ENCODE measurements around the gene DAND5.
A peak's percentile ranks its signal among the peaks of the same experiment; 100 is the strongest.

The DAND5 gene

DNA sequence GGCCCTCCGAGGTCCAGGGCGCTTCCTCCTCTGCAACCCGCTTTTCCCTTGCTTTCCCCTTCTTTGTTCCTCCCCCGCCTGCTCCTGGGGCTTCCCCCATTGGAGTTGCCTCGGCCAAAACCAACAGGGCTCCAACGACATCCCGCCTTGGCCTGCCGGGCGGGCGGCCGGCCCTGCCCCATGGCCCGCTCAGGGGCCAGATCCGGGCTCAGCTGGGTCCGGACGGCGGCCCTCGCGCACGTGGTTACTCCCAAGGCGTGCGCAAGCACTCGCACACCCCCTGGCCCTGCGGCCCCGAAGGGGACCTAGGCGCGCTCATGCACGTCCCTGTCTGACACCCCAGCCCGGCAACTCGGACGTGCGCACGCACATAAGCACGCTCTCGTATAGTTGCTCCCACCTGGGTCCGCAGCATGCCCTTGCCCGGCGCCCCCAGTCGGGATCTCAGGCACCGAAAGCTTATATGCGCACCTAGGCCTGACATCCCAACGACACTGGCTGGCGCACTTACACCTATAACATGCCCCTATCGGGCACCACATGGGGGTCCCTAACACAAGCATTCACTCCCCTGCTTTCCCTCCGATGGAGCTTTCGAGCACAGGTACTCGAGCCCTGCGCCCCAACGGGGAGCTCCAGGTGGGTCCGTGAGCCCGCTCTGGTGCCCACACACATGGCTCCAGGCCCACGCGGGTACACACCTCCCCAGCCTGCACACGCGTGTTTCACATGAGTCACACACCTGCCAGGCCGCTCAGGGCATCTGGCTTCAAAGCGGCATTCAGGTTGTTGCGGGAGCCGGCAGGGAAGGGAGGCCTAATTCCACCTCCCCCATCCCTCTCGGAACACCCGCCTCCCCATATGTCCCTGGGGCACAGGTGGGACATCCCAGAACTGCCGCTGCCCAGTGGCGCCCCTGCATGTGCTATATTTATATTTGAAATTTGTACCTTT lies 40.9 kb downstream of the DAND5 start:
- Histone ChIP-seq H3K9me3 (ENCODE audit: control extremely low read depth in 1 of 5, control insufficient read depth in 4 of 5, insufficient read depth in 2 of 5, low read depth in 1 of 5, low read length in 4 of 5) (peaks cover 0 to 3% (median 0%) of the 10 kb centered on the region in 5 experiments), H3K4me1 (ENCODE audit: control extremely low read depth in 1 of 4, control insufficient read depth in 4 of 4, insufficient read depth in 4 of 4, low read length in 3 of 4) (peaks cover 0 to 55% (median 41%) of the 10 kb centered on the region in 4 experiments), H3K27ac (ENCODE audit: insufficient read depth in 1 of 2, low read depth in 1 of 2, low read length in 2 of 2, poor library complexity in 1 of 2, severe bottlenecking in 2 of 2) (no peak overlapping the region), H3K36me3 (ENCODE audit: control insufficient read depth in 4 of 4, insufficient read depth in 4 of 4, low read length in 3 of 4) (peaks cover 0 to 6% (median 0%) of the 10 kb centered on the region in 4 experiments), H3K4me3 (ENCODE audit: control insufficient read depth in 1 of 7, extremely low read depth in 1 of 7, insufficient read depth in 4 of 7, low read depth in 2 of 7, low read length in 6 of 7) (peak overlapping the region in 2 of 7 experiments; percentile 19 to 25), H3K27me3 (replicated peaks in 2 of 5; ENCODE audit: control insufficient read depth in 4 of 5, insufficient read depth in 5 of 5, low read length in 4 of 5) (peaks cover under 1 to 73% (median 37%) of the 10 kb centered on the region in 5 experiments)
- 19% methylated on average over 47 of the region's 62 CpGs for WGBS (ENCODE audit: insufficient coverage)
- POLR2A ChIA-PET, result interaction anchor here (0.9 to 1.7 kb wide), 2 partner anchors 12 to 93 kb away, joined by 4 read pairs; no protein-coding TSS in a partner anchor
- DNase-seq, result no peak
- CTCF ChIA-PET, result interaction anchor here (0.9 to 3.4 kb wide), 8 partner anchors 10 to 253 kb away, joined by 3 to 12 read pairs (median 4); no protein-coding TSS in a partner anchor

DNA sequence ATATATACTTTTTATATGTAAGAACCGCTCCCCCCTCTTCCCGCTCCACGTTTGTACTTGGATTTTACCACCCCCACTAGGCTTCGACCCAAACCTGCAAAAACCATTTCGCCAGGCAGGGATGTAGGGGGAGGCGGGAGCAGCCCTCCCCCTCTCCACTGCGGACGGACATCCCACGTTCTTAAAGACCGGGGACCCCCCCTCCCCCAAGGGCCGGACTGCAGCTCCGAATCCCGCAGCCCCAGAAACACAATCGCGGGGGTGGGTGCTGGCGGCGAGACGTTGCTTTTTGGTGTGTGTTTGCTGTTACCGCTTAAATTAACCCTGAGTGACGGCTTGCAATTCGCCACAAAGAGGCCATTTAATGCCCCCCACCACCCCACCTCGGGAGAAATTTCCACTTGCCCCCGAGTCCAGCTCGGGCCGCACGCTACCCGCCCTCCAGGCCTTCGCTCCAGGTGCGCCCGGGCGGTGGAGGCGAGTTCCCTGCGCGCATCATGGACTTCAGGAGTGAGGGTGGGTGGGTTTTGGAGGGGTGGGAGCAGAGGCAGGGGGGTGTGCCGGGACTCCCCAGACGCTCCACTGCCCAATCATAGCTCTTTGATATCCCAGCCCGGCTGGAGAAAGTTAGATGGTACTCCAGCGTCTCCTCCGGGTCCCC lies 41.7 kb downstream of the DAND5 start:
- 19% methylated on average over 7 of the region's 39 CpGs for WGBS (ENCODE audit: insufficient coverage)
- peaks cover 8 to 76% (median 45%) of the 10 kb centered on the region in 5 experiments for H3K27me3 ChIP-seq (replicated peaks in 2 of 5; ENCODE audit: control insufficient read depth in 4 of 5, insufficient read depth in 5 of 5, low read length in 4 of 5)
- peaks cover 0 to 56% (median 42%) of the 10 kb centered on the region in 4 experiments for H3K4me1 ChIP-seq (ENCODE audit: control extremely low read depth in 1 of 4, control insufficient read depth in 4 of 4, insufficient read depth in 4 of 4, low read length in 3 of 4)
- DNase-seq, result no peak
- H3K27ac ChIP-seq (ENCODE audit: insufficient read depth in 1 of 2, low read depth in 1 of 2, low read length in 2 of 2, poor library complexity in 1 of 2, severe bottlenecking in 2 of 2), result no peak overlapping the region
- no peak overlapping the region for H3K4me3 ChIP-seq (ENCODE audit: control insufficient read depth in 1 of 7, extremely low read depth in 1 of 7, insufficient read depth in 4 of 7, low read depth in 2 of 7, low read length in 6 of 7)
- H3K9me3 ChIP-seq (ENCODE audit: control extremely low read depth in 1 of 5, control insufficient read depth in 4 of 5, insufficient read depth in 2 of 5, low read depth in 1 of 5, low read length in 4 of 5), result peaks cover 0 to 3% (median 0%) of the 10 kb centered on the region in 5 experiments
- peaks cover 0 to 6% (median 0%) of the 10 kb centered on the region in 4 experiments for H3K36me3 ChIP-seq (ENCODE audit: control insufficient read depth in 4 of 4, insufficient read depth in 4 of 4, low read length in 3 of 4)
- POLR2A ChIA-PET, result interaction anchor here (0.7 to 1.7 kb wide), 4 partner anchors 11 to 93 kb away, joined by 3 to 4 read pairs (median 4); no protein-coding TSS in a partner anchor
- CTCF ChIA-PET, result interaction anchor here (0.9 to 3.4 kb wide), 8 partner anchors 11 to 252 kb away, joined by 3 to 12 read pairs (median 4); no protein-coding TSS in a partner anchor

GRCh38 chr19:13011653-13012389 lies 42.4 kb downstream of the DAND5 start:
- peak in 2 of 3 donors; percentile 43 to 50 for DNase-seq
- peak overlapping the region in 3 of 7 experiments; percentile 66 to 74 (median 72) for H3K4me3 ChIP-seq (ENCODE audit: control insufficient read depth in 1 of 7, extremely low read depth in 1 of 7, insufficient read depth in 4 of 7, low read depth in 2 of 7, low read length in 6 of 7)
- H3K27ac ChIP-seq (ENCODE audit: insufficient read depth in 1 of 2, low read depth in 1 of 2, low read length in 2 of 2, poor library complexity in 1 of 2, severe bottlenecking in 2 of 2), result no peak overlapping the region
- peaks cover 0 to 56% (median 42%) of the 10 kb centered on the region in 4 experiments for H3K4me1 ChIP-seq (ENCODE audit: control extremely low read depth in 1 of 4, control insufficient read depth in 4 of 4, insufficient read depth in 4 of 4, low read length in 3 of 4)
- H3K36me3 ChIP-seq (ENCODE audit: control insufficient read depth in 4 of 4, insufficient read depth in 4 of 4, low read length in 3 of 4), result peaks cover 0 to 6% (median 0%) of the 10 kb centered on the region in 4 experiments
- POLR2A ChIA-PET, result interaction anchor here (0.7 to 1.0 kb wide), 3 partner anchors 38 to 92 kb away, joined by 3 to 4 read pairs (median 3); no protein-coding TSS in a partner anchor
- CTCF ChIA-PET, result interaction anchor here (1.6 to 7.0 kb wide), 4 partner anchors 18 to 67 kb away, joined by 3 to 66 read pairs (median 8); no protein-coding TSS in a partner anchor
- H3K27me3 ChIP-seq (replicated peaks in 2 of 5; ENCODE audit: control insufficient read depth in 4 of 5, insufficient read depth in 5 of 5, low read length in 4 of 5), result peaks cover 13 to 76% (median 52%) of the 10 kb centered on the region in 5 experiments
- WGBS (ENCODE audit: insufficient coverage), result 12% methylated on average over 34 of the region's 54 CpGs
- H3K9me3 ChIP-seq (ENCODE audit: control extremely low read depth in 1 of 5, control insufficient read depth in 4 of 5, insufficient read depth in 2 of 5, low read depth in 1 of 5, low read length in 4 of 5), result peaks cover 0 to 3% (median 0%) of the 10 kb centered on the region in 5 experiments

DNA sequence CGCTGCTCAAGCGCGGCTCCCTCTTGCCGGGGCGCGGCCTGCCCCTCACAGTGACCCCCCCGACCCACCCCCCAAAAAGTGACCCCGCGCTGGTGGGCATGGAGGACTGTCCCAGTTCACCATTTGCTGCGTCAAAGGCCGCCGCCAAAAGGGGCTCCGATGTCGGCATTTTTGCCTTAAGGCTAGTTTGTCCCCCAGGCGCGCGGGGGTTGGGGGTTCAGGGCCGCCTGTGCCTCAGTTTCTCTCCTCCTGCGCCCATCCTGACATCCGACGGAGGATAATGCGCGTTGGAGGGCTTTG lies 43.0 kb downstream of the DAND5 start:
- H3K27ac ChIP-seq (ENCODE audit: insufficient read depth in 1 of 2, low read depth in 1 of 2, low read length in 2 of 2, poor library complexity in 1 of 2, severe bottlenecking in 2 of 2), result no peak overlapping the region
- CTCF ChIA-PET, result interaction anchor here (7.0 kb wide), 1 partner anchor 18 kb away, joined by 66 read pairs; no protein-coding TSS in a partner anchor
- H3K27me3 ChIP-seq (replicated peaks in 2 of 5; ENCODE audit: control insufficient read depth in 4 of 5, insufficient read depth in 5 of 5, low read length in 4 of 5), result peaks cover 18 to 76% (median 57%) of the 10 kb centered on the region in 5 experiments
- POLR2A ChIA-PET, result no interaction called here
- WGBS (ENCODE audit: insufficient coverage), result 9% methylated on average over 17 of the region's 23 CpGs
- H3K36me3 ChIP-seq (ENCODE audit: control insufficient read depth in 4 of 4, insufficient read depth in 4 of 4, low read length in 3 of 4), result peaks cover 0 to 6% (median 0%) of the 10 kb centered on the region in 4 experiments
- peak overlapping the region in 6 of 7 experiments; percentile 18 to 74 (median 58) for H3K4me3 ChIP-seq (ENCODE audit: control insufficient read depth in 1 of 7, extremely low read depth in 1 of 7, insufficient read depth in 4 of 7, low read depth in 2 of 7, low read length in 6 of 7)
- DNase-seq, result no peak
- H3K4me1 ChIP-seq (ENCODE audit: control extremely low read depth in 1 of 4, control insufficient read depth in 4 of 4, insufficient read depth in 4 of 4, low read length in 3 of 4), result peaks cover 0 to 56% (median 42%) of the 10 kb centered on the region in 4 experiments
- peaks cover 0 to 3% (median 0%) of the 10 kb centered on the region in 5 experiments for H3K9me3 ChIP-seq (ENCODE audit: control extremely low read depth in 1 of 5, control insufficient read depth in 4 of 5, insufficient read depth in 2 of 5, low read depth in 1 of 5, low read length in 4 of 5)

GRCh38 chr19:13012690-13013608 lies 43.6 kb downstream of the DAND5 start:
- peak in 2 of 3 donors; percentile 59 to 72 for DNase-seq
- 1% methylated on average over 41 of the region's 52 CpGs for WGBS (ENCODE audit: insufficient coverage)
- Histone ChIP-seq H3K27me3 (replicated peaks in 2 of 5; ENCODE audit: control insufficient read depth in 4 of 5, insufficient read depth in 5 of 5, low read length in 4 of 5) (peaks cover 24 to 73% (median 57%) of the 10 kb centered on the region in 5 experiments), H3K36me3 (ENCODE audit: control insufficient read depth in 4 of 4, insufficient read depth in 4 of 4, low read length in 3 of 4) (peaks cover 0 to 6% (median 0%) of the 10 kb centered on the region in 4 experiments), H3K27ac (ENCODE audit: insufficient read depth in 1 of 2, low read depth in 1 of 2, low read length in 2 of 2, poor library complexity in 1 of 2, severe bottlenecking in 2 of 2) (no peak overlapping the region), H3K4me3 (ENCODE audit: control insufficient read depth in 1 of 7, extremely low read depth in 1 of 7, insufficient read depth in 4 of 7, low read depth in 2 of 7, low read length in 6 of 7) (peak overlapping the region; percentile 13 to 74 (median 51)), H3K4me1 (ENCODE audit: control extremely low read depth in 1 of 4, control insufficient read depth in 4 of 4, insufficient read depth in 4 of 4, low read length in 3 of 4) (peaks cover 0 to 56% (median 42%) of the 10 kb centered on the region in 4 experiments), H3K9me3 (ENCODE audit: control extremely low read depth in 1 of 5, control insufficient read depth in 4 of 5, insufficient read depth in 2 of 5, low read depth in 1 of 5, low read length in 4 of 5) (peaks cover 0 to 3% (median 0%) of the 10 kb centered on the region in 5 experiments)
- CTCF ChIA-PET, result interaction anchor here (0.6 to 7.0 kb wide), 20 partner anchors 9 to 90 kb away, joined by 3 to 66 read pairs (median 4); partner anchors contain the start of gene LYL1
- POLR2A ChIA-PET, result interaction anchor here (0.6 to 1.8 kb wide), 4 partner anchors 11 to 1632 kb away, joined by 3 to 7 read pairs (median 4); no protein-coding TSS in a partner anchor
